NCI-H1436 (cell line): ENCODE measurements around the gene AGPAT3.
"Not testable (repeated sequence)": the region's sequence is repeated elsewhere in the genome, so short reads cannot be mapped to it uniquely, and the experiment has no call there.

ENCODE experiments used
- DNase-seq: peaks from one replicate; lab custom pipeline; 2025; lab: John Stamatoyannopoulos, UW

The AGPAT3 gene

GRCh38 chr21:43884012-43884860 is 19.2 kb downstream of the AGPAT3 start:
- DNase-seq: no peak

- DNase-seq: no peak
Measured at GRCh38 chr21:43884861-43885417, 19.9 kb downstream of the AGPAT3 start.

- DNase-seq: no peak
Measured at GRCh38 chr21:43885721-43886120, 20.7 kb downstream of the AGPAT3 start.

- DNase-seq: no peak
Measured at GRCh38 chr21:43886565-43886964, 21.5 kb downstream of the AGPAT3 start.

- DNase-seq: no peak
Measured at GRCh38 chr21:43889069-43889468, 24.0 kb downstream of the AGPAT3 start.

GRCh38 chr21:43890042-43890441 is 25.0 kb downstream of the AGPAT3 start:
- no peak for DNase-seq

- DNase-seq: no peak
Measured at GRCh38 chr21:43892334-43892733, 27.3 kb downstream of the AGPAT3 start.

- no peak for DNase-seq
Measured at GRCh38 chr21:43892984-43893535, 28.0 kb downstream of the AGPAT3 start.

- DNase-seq: no peak
Measured at GRCh38 chr21:43893536-43894205, 28.6 kb downstream of the AGPAT3 start.

- no peak for DNase-seq
Measured at GRCh38 chr21:43894206-43894577, 29.2 kb downstream of the AGPAT3 start.

- DNase-seq: no peak
Measured at GRCh38 chr21:43895196-43895595, 30.2 kb downstream of the AGPAT3 start.

- DNase-seq: not testable (repeated sequence)
Measured at GRCh38 chr21:43896696-43897299, 31.8 kb downstream of the AGPAT3 start.

GRCh38 chr21:43899307-43900077 is 34.5 kb downstream of the AGPAT3 start:
- DNase-seq: no peak

- no peak for DNase-seq
Measured at GRCh38 chr21:43900078-43900385, 35.0 kb downstream of the AGPAT3 start.

GRCh38 chr21:43900690-43901089 is 35.7 kb downstream of the AGPAT3 start:
- no peak for DNase-seq

GRCh38 chr21:43902441-43902840 is 37.4 kb downstream of the AGPAT3 start:
- DNase-seq: no peak

- DNase-seq: no peak
Measured at GRCh38 chr21:43903451-43904091, 38.5 kb downstream of the AGPAT3 start.

- no peak for DNase-seq
Measured at GRCh38 chr21:43904331-43904781, 39.3 kb downstream of the AGPAT3 start.

- DNase-seq: no peak
Measured at GRCh38 chr21:43905726-43906455, 40.9 kb downstream of the AGPAT3 start.

GRCh38 chr21:43906585-43907370 is 41.8 kb downstream of the AGPAT3 start:
- DNase-seq: no peak
